ENCODE data around the gene SLC8A1. TPM values are rescaled to one million over a fixed set of nuclear protein-coding genes. Genes with fewer than 3 reads are reported as not detected.

SLC8A1 gene
- total and polyA plus RNA-seq, 2 donors (not counting 1 experiment from before 2014, with no cell fraction given): 17.4 to 109 TPM

GRCh38 chr2:40285391-40285790, 166.5 kb downstream of the SLC8A1 start:
- Histone ChIP-seq H3K9me3 (ENCODE audit: control insufficient read depth, insufficient read depth, low read depth, low read length) (no peaks in the 10 kb centered on the region), H3K4me1 (ENCODE audit: control insufficient read depth, extremely low read depth, insufficient read depth, low read length) (peaks cover 17% of the 10 kb centered on the region), H3K79me2 (ENCODE audit: control insufficient read depth, insufficient read depth, low read length) (no peaks in the 10 kb centered on the region), H3K9ac (ENCODE audit: insufficient read depth, low read length) (no peak overlapping the region), H3K4me3 (replicated peaks in 1 of 4; ENCODE audit: control extremely low read depth in 1 of 4, insufficient read depth in 1 of 4, low read depth in 3 of 4, low read length in 4 of 4) (no peak overlapping the region), H3K27me3 (ENCODE audit: control insufficient read depth, insufficient read depth, low read length) (no peaks in the 10 kb centered on the region), H3K4me2 (ENCODE audit: extremely low read depth, insufficient read depth, low read length) (no peak overlapping the region), H4K20me1 (ENCODE audit: control insufficient read depth, extremely low read depth, insufficient read depth, low read length) (no peaks in the 10 kb centered on the region), H2AFZ (ENCODE audit: low read length) (no peak overlapping the region), H3K27ac (ENCODE audit: insufficient read depth, low read length) (no peak overlapping the region), H3K36me3 (ENCODE audit: control insufficient read depth, insufficient read depth, low read length) (no peaks in the 10 kb centered on the region)
- peak in 1 of 2 donors; percentile 79 for DNase-seq (ENCODE audit: low read depth in 2 of 2)
- TF ChIP-seq CTCF (conservative IDR thresholded peaks at IDR 0.05 in 1 of 2, IDR thresholded peaks at IDR 0.05 in 1 of 2; ENCODE audit: low read depth in 1 of 2, low read length in 2 of 2) (no peak), EZH2 (IDR thresholded peaks at IDR 0.05; ENCODE audit: low read length, missing control alignments) (no peak)

GRCh38 chr2:40284797-40285196, 167.1 kb downstream of the SLC8A1 start:
- Histone ChIP-seq H3K4me1 (ENCODE audit: control insufficient read depth, extremely low read depth, insufficient read depth, low read length) (peaks cover 17% of the 10 kb centered on the region), H3K36me3 (ENCODE audit: control insufficient read depth, insufficient read depth, low read length) (no peaks in the 10 kb centered on the region)
- peak; percentile 8 to 24 for TF ChIP-seq CTCF (conservative IDR thresholded peaks at IDR 0.05 in 1 of 2, IDR thresholded peaks at IDR 0.05 in 1 of 2; ENCODE audit: low read depth in 1 of 2, low read length in 2 of 2)
- TF ChIP-seq EZH2 (IDR thresholded peaks at IDR 0.05; ENCODE audit: low read length, missing control alignments): no peak

GRCh38 chr2:40283111-40283909, 168.6 kb downstream of the SLC8A1 start:
- Histone ChIP-seq H2AFZ (ENCODE audit: low read length) (peak overlapping the region; percentile 1), H4K20me1 (ENCODE audit: control insufficient read depth, extremely low read depth, insufficient read depth, low read length) (no peaks in the 10 kb centered on the region), H3K27ac (ENCODE audit: insufficient read depth, low read length) (peak overlapping the region; percentile 63), H3K4me2 (ENCODE audit: extremely low read depth, insufficient read depth, low read length) (peak overlapping the region; percentile 73), H3K79me2 (ENCODE audit: control insufficient read depth, insufficient read depth, low read length) (no peaks in the 10 kb centered on the region), H3K36me3 (ENCODE audit: control insufficient read depth, insufficient read depth, low read length) (no peaks in the 10 kb centered on the region), H3K9me3 (ENCODE audit: control insufficient read depth, insufficient read depth, low read depth, low read length) (no peaks in the 10 kb centered on the region), H3K9ac (ENCODE audit: insufficient read depth, low read length) (no peak overlapping the region), H3K27me3 (ENCODE audit: control insufficient read depth, insufficient read depth, low read length) (no peaks in the 10 kb centered on the region), H3K4me1 (ENCODE audit: control insufficient read depth, extremely low read depth, insufficient read depth, low read length) (peaks cover 20% of the 10 kb centered on the region), H3K4me3 (replicated peaks in 1 of 4; ENCODE audit: control extremely low read depth in 1 of 4, insufficient read depth in 1 of 4, low read depth in 3 of 4, low read length in 4 of 4) (peak overlapping the region; percentile 3 to 57 (median 40))
- TF ChIP-seq EZH2 (IDR thresholded peaks at IDR 0.05; ENCODE audit: low read length, missing control alignments) (no peak), CTCF (conservative IDR thresholded peaks at IDR 0.05 in 1 of 2, IDR thresholded peaks at IDR 0.05 in 1 of 2; ENCODE audit: low read depth in 1 of 2, low read length in 2 of 2) (no peak)
- no peak for DNase-seq (ENCODE audit: low read depth in 2 of 2)

More at GRCh38 chr2:40284797-40285196, 167.1 kb downstream of the SLC8A1 start:
- Histone ChIP-seq H3K9me3 (ENCODE audit: control insufficient read depth, insufficient read depth, low read depth, low read length) (no peaks in the 10 kb centered on the region), H3K27ac (ENCODE audit: insufficient read depth, low read length) (no peak overlapping the region), H3K4me2 (ENCODE audit: extremely low read depth, insufficient read depth, low read length) (no peak overlapping the region), H4K20me1 (ENCODE audit: control insufficient read depth, extremely low read depth, insufficient read depth, low read length) (no peaks in the 10 kb centered on the region), H3K27me3 (ENCODE audit: control insufficient read depth, insufficient read depth, low read length) (no peaks in the 10 kb centered on the region), H3K9ac (ENCODE audit: insufficient read depth, low read length) (no peak overlapping the region), H3K79me2 (ENCODE audit: control insufficient read depth, insufficient read depth, low read length) (no peaks in the 10 kb centered on the region), H3K4me3 (replicated peaks in 1 of 4; ENCODE audit: control extremely low read depth in 1 of 4, insufficient read depth in 1 of 4, low read depth in 3 of 4, low read length in 4 of 4) (no peak overlapping the region), H2AFZ (ENCODE audit: low read length) (no peak overlapping the region)
- DNase-seq (ENCODE audit: low read depth in 2 of 2): peak in 1 of 2 donors; percentile 31
